HG03196 (cell line): Measurements from ENCODE around the gene SOX21.

ENCODE experiments used
- ATAC-seq: cut with Tn5 transposase; IDR thresholded peaks from one replicate; pipeline ENCODE4 v1.9.1; 2021; ENCODE audit not compliant: unreplicated experiment

SOX21 gene

DNA sequence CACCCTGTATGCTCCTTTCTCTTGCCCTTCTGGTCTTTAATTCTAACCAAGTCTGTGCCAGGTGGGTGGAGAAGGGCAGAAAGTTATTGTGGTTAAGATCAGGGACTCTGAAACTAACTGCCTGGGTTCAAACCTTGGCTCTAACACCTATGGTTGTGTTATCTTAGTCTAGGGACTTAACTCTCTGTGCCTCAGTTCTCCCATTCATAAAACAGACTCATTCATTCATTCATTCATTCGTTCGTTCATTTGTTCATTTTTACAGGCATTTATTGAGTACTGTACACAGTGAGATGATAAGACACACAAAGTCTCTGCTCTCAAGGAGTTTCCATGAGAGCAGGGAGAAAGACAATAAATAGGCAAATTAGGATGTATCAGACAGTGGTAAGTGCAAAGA, 30.1 kb downstream of the SOX21 start:
- ATAC-seq, result no peak

DNA sequence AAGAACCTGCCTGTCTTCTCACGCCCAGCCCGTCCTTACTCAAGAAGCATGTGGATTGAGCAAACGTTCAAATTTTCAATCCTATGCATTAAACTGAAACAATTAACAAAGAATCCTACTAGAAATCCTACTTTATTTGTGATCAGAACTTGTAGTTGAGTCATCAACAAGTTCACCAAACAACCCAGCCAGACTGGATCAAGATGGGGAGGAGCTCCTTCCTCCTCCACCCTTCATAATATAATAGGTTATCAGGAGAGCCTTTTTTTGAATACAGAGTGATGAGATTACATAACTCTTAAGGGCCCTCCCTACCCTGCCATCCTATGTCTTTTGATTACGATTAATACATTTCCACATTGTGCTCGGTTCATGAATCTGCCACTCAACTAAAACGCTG, 32.7 kb downstream of the SOX21 start:
- ATAC-seq, result no peak

DNA sequence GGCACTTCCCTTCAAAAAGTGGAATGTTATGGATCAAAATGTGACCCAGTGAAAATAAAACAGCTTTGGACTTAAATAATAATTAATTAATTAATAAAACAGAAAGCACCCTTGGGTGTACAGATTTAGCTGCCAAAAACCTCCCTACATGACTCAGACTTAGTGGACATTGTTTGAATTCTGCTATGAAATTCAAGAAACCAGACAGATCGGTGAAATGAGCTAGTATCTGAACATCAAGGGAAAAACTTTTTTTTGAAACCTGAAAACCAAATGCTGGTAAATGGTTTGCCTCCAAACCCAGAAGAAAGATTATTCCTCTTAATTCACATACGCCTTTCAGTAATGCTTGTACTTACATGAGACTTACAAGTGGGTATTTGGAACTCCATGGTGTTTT, 33.5 kb downstream of the SOX21 start:
- ATAC-seq, result no peak

DNA sequence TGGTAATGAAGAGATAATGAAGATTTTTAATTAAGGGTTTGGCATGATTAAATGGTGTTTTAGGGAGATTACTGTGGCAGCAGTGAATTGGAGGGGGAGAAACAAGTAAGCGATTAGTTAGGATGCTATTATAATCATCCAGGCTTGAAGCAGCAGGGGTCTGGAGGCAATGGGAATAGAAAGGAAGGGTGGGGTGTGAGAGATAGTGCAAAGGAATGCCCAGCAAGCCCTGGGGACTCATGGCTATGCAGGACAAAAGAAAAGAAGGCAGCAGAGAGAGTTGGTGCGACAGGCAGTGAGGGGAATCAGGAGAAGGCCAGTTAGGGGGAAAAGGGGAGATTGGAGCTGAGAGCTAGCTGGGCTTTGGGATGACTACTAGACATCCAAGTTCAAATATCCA, 34.5 kb downstream of the SOX21 start:
- no peak for ATAC-seq

DNA sequence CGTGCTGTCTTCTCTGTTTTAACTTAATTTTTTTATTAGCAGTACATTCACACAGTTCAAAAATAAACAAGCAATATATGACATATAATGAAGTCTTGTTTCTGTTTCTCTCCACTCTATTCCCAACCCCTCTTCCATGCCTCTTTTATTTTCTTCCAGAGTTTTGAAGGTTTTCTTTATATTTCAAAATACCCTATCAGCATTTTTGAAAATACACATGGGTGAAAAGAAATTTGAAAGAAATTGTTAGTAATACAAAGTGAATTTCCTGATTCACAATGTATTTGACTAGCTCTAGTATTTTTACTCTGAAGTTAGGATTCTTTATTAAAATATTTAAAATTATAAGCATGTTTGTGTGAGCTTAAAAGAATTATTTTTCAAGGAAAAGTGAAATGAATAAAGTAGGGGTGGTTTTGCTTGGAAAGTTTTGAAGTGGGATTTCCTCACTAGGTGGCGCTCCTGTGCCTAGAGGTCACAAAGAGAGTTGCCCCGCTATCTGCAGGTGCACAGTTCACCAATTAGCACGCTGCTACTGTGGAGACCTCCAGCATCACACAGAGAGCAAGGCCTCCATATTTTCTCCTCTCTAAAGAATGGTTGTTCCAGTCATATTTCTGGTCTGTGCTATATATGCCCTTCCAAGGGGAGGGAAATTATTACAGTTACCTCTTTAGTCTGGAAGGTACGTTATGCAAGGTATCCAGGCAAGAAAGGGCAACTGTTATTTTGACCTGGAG, 37.6 kb downstream of the SOX21 start:
- ATAC-seq, result peak; percentile 65

DNA sequence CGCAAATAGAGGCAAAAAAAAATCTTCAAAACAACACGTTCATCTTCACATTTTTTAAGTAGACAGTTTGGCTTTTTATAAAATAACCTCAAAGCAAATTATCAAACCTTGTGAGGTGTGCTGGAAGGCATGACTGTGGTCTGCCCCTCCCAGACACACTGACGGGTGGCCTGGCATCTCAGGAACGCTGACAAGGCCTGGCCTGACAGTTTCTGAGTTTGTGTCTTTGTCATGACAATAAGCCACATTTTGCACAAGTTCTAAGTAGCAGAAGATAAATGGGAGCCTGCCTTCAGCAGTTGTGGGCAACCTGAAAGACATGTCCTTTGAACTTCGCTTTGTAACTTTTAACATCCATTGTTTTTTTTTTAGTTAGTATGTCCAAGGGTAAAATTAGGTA, 38.5 kb downstream of the SOX21 start:
- no peak for ATAC-seq

DNA sequence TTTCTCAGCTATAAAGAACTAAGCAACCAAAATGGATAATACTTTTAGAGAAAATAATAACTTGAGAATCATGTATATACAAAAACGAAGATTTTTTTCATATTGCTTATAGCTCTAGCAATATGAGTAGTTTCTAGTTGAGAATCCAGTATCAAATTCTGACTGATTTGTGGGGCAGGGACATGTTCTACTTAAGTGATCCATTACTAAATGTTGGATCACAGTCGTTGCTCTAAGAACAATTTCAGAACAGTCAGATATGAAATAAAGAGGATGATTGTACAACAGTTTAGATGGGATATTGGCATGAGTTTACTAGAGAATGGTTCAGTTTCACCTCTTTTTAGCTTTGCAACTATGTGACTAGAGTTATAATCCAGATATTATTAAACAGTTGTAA, 39.9 kb downstream of the SOX21 start:
- ATAC-seq, result no peak

DNA sequence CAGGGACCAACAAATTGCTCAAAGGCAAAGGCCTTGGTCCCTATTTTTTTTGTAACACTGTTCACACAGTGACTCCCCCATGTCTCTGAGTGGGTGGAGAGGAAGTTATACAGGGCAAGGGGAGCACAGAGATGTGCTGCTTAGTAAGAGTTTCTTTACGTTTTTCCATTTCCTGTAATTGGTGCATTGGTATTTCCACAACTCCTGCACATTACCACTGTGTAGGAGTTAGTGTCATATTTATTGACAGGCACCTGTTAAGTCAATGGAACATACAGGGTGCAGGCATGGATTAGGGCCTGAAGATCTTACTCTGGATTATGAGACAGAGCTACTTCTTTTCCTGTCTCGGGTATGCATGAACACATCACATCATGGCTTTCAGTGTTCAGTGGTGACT, 45.2 kb downstream of the SOX21 start:
- ATAC-seq, result no peak

DNA sequence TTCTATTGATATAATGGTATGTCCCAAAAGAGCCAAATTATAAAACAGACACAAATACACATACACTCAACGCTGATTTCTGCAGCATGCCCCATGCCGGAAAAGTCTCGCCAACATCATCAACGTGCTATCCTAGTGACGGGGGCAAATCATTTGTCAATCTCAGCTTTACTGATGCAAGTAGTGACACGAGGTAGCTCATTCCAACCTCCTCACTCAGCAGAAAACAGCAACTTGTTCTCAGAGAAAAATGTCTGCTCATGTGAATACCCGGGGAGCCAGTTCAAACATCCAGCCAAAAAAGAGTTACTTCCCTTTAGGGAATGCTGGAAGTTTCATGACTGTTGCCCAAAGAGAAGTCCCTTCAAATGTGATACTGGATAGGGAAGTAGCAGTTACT, 46.3 kb downstream of the SOX21 start:
- no peak for ATAC-seq

DNA sequence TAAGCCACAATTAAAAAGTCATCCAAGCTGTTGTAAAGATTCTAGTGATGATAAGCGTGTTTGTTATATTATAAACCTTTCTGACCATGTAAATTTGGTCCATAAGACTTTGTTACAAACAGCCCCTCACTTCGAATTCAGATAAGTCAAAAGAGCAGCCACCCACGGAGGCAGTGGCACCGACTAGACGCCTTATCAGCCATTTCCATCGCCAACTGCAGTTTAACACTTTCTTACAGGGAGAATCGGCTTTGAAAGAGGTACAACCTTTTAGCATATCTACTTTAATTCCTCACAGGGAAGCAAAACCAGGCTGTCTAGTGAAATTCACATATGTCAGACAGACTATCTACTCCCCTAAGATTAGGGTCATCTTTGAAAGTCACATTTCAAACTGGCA, 47.5 kb downstream of the SOX21 start:
- ATAC-seq, result no peak

DNA sequence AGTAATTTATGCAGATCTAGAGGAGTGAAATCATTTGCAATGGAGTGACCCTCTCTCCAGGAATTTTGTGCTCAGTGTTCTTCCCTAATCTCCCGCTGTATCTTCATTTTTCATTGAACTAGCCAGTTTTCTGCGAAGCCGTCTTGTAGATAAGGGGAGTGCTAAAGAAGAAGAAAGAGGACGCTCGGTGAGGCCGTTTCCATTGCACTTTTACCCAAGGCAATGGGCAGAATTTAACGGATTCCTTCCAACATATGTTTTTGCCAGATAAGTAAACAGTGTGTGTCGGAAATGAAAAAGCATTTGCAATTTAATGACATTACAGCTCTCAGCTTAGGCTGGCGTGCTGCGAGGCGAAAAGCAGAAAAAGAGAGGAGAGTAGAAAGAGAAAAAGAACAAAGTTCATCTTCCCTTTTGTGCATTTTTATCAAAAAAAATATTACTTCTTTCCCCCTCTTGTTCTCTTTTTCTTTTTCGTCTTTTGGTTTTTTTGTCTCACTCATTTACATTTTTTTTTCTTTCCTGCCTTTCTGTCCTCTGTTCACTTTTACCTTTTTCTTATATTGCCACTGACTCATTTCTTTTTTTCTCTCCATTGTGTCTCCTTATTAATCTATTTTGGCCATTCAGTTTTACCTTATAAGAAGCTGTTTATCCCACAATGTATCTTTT, 49.9 kb downstream of the SOX21 start:
- no peak for ATAC-seq

DNA sequence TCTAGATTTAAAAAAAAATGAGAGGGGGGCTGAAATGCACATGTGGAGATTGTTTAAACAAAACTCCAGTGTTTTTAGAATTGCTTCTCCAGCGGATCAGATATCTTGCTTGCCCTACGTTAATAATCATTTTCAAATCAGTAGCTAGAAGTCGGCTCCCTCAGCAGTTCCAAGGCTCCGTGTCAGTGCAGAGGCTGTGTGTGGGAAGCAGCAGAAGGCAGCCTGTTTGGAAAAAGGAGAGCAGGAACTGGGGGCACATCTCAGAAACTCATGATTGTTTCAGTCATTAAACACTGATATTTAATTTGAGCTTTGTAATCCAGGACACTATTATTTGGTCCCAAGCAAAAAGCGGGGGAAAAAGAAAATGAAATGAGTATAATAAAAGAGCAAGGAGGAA, 50.9 kb downstream of the SOX21 start:
- no peak for ATAC-seq

DNA sequence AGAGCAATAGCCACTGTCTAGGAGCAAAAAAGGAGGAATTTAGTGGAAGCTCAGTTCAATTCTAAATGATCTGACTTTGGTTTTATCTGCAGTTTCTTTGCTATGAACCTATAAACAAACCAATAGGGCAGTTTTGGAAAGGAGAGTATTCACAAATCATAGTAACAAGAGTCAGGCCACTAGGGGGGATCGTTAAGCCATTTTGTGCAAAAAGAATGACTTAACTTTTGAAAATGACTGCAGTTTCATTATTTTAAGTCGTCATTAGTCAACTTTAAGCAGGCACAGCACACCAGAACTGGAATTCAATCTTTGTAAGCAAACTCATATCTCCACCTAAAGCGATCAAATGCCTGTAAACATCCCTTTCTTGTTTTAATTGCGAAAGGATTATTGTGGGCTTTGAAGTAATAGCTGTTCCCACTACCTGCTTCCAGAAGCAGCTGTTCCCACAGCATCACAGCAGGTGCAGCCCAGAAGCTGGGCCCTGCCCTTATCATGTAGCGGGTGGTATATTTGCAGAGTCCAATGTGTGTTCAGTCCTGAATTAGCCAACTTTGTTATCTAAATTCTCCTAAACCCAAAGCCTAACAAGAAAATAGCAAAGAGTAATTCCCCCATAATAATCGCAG, 51.5 kb downstream of the SOX21 start:
- no peak for ATAC-seq
